Esophagus (tissue), 2 donors: ENCODE data around the gene KRTAP5-3. TPM values are rescaled to one million over a fixed set of nuclear protein-coding genes. Genes with fewer than 3 reads are reported as not detected.
"Not testable (repeated sequence)": the region's sequence is repeated elsewhere in the genome, so short reads cannot be mapped to it uniquely, and the experiment has no call there.

ENCODE experiments used
- H3K27ac ChIP-seq, 2 donors: one replicate each; pipeline ENCODE4 v1.5.1; 2013; ENCODE audit warnings: low read depth in 2 of 2, mild to moderate bottlenecking in 2 of 2, inconsistent platforms in 1 of 2, low read length in 1 of 2, moderate library complexity in 1 of 2
- H3K27me3 ChIP-seq, 2 donors: one replicate each; pipeline ENCODE4 v1.6.1; 2013; ENCODE audit warnings: low read length in 2 of 2, control low read depth in 1 of 2, mild to moderate bottlenecking in 1 of 2; ENCODE audit not compliant: insufficient read depth in 2 of 2, control insufficient read depth in 1 of 2
- H3K36me3 ChIP-seq, 2 donors: one replicate each; pipeline ENCODE4 v1.6.1; 2013; ENCODE audit warnings: low read length in 1 of 2; ENCODE audit not compliant: control insufficient read depth in 2 of 2, insufficient read depth in 2 of 2
- H3K4me1 ChIP-seq, 2 donors: one replicate each; pipeline ENCODE4 v1.6.1; 2013; ENCODE audit warnings: low read length in 1 of 2; ENCODE audit not compliant: control insufficient read depth in 2 of 2, insufficient read depth in 2 of 2
- H3K4me3 ChIP-seq, 2 donors: one replicate each; pipeline ENCODE4 v1.5.1; 2013; ENCODE audit warnings: low read length in 2 of 2, mild to moderate bottlenecking in 2 of 2, low read depth in 1 of 2, moderate library complexity in 1 of 2
- H3K9me3 ChIP-seq, 2 donors: one replicate each; pipeline ENCODE4 v1.6.1; 2013; ENCODE audit warnings: mild to moderate bottlenecking in 2 of 2, low read depth in 1 of 2, low read length in 1 of 2, moderate library complexity in 1 of 2; ENCODE audit not compliant: control insufficient read depth in 2 of 2, insufficient read depth in 1 of 2
- WGBS, 2 donors: extraction: QIAGEN DNeasy Blood & Tissue Kit; methylation state at CpG; one replicate each; pipeline ENCODE4 v1.1.7; 2013; 5-methylcytosine and 5-hydroxymethylcytosine counted together
- polyA plus RNA-seq, 2 donors: library from polyadenylated mRNA; stranded (reverse); fragments of 200-250 nt; gene quantifications; one replicate each; pipeline ENCODE4 v1.2.3, GENCODE V29; 2013
- donor health status: healthy with polysubstance abuse.
- donor health status: Bipolar disorder and iron deficiency.

Gene KRTAP5-3
- polyA plus RNA-seq, 2 donors: not detected

DNA sequence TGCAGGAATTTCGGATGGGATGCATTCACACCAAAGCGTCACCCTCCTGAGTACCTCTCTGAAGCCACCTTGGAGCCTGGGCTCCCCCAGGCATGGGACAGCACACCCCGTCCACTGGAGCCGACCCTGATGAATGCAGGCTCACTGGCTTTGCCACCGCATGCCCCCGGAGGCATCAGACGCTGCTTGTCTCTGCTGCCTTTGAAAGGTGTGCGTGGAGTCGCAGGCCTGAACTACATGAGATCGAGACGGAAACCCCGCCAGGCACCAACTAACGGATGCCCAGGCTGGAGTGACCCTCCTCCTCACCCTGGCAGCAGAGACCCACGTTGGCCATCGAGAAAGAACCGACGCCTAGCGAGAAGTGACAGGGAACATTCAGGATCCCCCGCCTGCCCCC lies 43.8 kb upstream of the KRTAP5-3 start:
- H3K36me3 ChIP-seq: no peaks in the 10 kb centered on the region
- no peaks in the 10 kb centered on the region for H3K27me3 ChIP-seq
- no peak overlapping the region for H3K27ac ChIP-seq
- no peak overlapping the region for H3K4me3 ChIP-seq
- no peaks in the 10 kb centered on the region for H3K9me3 ChIP-seq
- 79 to 81% methylated on average over 19 of the region's 19 CpGs for WGBS, 2 donors
- H3K4me1 ChIP-seq: peaks cover 0 to 8% of the 10 kb centered on the region in 2 donors

DNA sequence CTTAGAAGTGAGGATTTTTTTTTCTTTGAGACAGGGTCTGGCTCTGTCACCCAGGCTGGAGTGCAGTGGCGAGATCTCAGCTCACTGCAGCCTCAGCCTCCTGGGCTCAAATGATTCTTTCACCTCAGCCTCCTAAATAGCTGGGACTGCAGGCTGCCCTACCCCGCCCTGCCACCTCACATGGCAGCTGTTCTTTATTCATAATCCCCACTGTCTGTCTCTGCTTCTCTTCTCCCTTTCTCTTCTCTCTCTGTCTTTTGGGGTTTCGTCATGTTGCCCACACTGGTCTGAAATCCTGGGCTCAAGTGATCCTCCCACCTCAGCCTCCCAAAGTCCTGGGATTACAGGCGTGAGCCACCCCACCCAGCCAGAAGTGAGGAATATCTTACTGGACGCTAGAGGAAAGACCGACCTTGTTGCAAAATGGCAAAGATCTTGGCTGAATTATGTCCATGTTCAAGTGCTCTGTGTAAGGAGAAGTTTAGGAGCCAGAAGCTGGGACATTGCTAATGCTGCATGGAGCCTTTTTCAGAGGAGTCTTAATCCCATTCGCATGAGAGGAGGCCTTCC lies 43.2 kb upstream of the KRTAP5-3 start:
- Histone ChIP-seq H3K27ac (no peak overlapping the region), H3K27me3 (no peaks in the 10 kb centered on the region), H3K36me3 (no peaks in the 10 kb centered on the region), H3K4me1 (peaks cover 0 to 8% of the 10 kb centered on the region in 2 donors), H3K4me3 (no peak overlapping the region), H3K9me3 (no peaks in the 10 kb centered on the region)
- WGBS, 2 donors: 85 to 89% methylated on average over 7 of the region's 7 CpGs

DNA sequence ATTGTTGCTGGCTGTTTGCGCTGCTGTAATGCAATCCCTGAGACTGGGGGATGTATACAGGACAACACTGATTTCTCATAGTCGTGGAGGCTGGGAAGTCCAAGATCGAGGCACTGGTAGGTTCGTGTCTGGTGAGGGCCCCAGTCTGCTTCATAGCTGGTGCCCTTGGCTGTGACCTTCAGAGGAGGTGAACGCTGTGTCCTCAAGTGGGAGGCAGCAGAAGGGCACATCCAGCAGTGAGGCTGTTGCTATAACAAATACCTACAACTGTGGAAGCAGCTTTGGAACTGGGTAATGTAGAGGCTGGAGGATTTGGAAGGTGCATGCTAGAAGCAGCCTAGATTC lies 42.6 kb upstream of the KRTAP5-3 start:
- Histone ChIP-seq H3K27me3 (no peaks in the 10 kb centered on the region), H3K27ac (no peak overlapping the region), H3K36me3 (no peaks in the 10 kb centered on the region), H3K9me3 (no peaks in the 10 kb centered on the region), H3K4me1 (peaks cover 0 to 8% of the 10 kb centered on the region in 2 donors), H3K4me3 (no peak overlapping the region)
- WGBS, 2 donors: 74 to 75% methylated on average over 5 of the region's 5 CpGs

DNA sequence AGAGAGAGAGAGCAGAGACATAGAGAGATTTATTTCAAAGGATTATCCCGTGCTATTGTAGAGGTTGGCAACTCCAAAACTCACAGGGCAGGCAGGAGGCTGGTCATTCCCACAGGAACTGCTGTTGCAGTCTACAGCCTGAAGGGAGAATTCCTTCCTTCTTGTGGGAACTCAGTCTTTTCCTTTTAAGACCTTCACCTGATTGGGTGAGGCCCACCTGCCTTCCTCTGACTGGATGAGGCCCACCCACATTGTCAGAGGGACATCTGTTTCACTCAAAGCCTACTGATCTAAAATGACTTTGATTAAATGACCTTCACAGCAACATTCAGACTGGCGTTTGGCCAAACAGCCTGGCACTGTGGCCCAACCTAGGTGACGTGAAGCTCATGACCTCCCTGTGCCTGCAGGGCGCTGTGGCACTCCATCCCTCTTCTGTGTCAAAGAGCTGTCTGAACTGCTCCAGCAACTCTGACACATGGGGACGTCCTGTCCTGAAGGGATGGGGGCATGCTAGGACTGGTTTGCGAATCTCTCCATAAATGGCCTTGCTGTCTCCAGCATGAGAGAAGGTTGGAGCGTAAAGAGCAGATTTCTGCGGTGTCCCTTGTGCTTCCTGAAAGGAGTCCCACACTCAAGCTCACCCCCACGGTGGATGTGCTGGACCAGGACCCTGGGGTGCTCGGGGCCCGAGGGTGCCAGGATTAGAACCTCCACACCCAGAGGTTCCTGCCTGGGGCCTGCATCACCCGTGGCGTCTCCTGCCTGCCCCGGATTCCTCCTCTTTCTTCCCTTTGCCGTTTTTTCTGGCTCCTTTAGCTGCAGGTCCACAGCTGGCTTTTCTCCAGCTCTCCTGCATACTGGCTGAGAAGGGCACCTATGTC lies 42.0 kb upstream of the KRTAP5-3 start:
- Histone ChIP-seq H3K27me3 (no peaks in the 10 kb centered on the region), H3K9me3 (no peaks in the 10 kb centered on the region), H3K36me3 (no peaks in the 10 kb centered on the region), H3K4me3 (no peak overlapping the region), H3K27ac (no peak overlapping the region), H3K4me1 (peaks cover 0 to 6% of the 10 kb centered on the region in 2 donors)
- 52 to 66% methylated on average over 15 of the region's 15 CpGs for WGBS, 2 donors

DNA sequence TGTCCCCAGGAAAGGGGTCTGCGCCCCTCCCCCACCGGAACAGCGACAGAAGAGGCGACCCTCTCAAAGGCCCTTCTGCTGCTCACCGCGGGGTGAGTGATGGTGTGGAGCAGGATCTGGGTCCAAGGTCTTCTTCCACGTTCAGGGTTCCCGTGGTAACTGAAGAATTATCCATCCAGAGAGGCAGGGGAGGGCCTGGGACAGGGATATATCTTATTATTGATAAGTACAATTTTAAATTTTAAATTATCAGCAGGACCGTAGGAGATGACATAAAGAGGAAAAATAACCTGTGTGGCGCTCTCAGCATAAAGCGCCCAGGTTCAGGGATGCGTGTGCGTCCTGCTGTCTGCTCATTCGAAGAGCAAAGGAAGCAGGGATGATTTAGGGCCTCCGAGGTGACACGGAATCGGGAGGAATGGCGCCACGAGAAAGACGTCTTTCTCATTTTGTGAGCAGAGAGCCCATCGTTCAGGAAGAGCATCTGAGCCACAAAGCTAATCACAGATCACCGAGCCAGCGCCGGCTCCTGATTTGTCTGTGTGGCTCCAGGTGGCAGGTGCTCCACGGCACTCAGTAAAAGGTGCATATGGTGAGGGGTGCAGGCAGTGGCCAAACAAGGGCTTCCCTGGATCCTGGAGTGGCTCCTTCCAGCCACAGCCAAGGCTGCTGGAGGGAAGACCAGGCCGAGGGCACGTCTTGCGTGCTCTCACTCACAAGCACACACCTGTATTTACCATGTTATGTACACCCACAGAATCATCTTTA lies 40.6 kb upstream of the KRTAP5-3 start:
- Histone ChIP-seq H3K27me3 (no peaks in the 10 kb centered on the region), H3K4me1 (peaks cover 0 to 6% of the 10 kb centered on the region in 2 donors), H3K27ac (no peak overlapping the region), H3K36me3 (no peaks in the 10 kb centered on the region), H3K4me3 (no peak overlapping the region), H3K9me3 (no peaks in the 10 kb centered on the region)
- 86 to 90% methylated on average over 28 of the region's 28 CpGs for WGBS, 2 donors

DNA sequence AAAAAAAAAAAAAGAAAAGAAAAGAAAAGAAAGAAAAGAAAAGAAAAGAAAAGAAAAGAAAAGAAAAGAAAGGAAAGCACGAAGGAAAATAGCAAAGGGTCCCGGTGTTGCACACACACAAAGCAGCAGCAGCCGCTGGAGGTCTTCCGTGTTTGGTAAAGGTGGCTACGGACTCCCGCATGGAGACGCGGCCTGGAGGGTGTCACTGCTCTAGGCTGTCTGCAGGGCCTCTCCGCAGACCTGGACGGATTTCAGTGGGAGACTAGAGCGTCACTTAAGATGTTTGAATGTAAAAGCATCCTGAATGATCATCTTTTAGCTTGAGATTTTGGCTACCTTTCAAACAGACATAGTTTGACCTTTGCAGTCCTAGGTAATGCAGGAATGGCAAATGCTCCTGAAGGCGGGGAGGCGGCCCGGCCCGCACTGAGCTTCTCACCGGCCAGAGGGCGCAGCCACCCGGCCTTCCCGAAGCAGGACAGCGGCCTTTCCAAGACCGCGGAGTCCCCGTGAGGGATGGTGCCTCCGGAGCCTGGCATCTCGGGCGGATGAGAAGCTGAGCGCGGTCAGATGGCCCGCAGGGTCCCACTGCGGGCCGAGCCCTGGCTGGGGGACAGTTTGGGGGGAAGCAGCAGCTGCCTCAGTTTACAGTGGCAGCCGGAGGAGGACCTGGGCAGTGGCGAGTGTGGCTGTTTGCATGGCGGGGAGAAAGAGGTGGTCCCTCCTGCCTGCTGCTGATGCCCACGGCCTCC lies 39.8 kb upstream of the KRTAP5-3 start:
- Histone ChIP-seq H3K27me3 (no peaks in the 10 kb centered on the region), H3K4me3 (no peak overlapping the region), H3K9me3 (no peaks in the 10 kb centered on the region), H3K36me3 (no peaks in the 10 kb centered on the region), H3K4me1 (peaks cover 0 to 6% of the 10 kb centered on the region in 2 donors), H3K27ac (no peak overlapping the region)
- WGBS, 2 donors: 89 to 91% methylated on average over 35 of the region's 35 CpGs

DNA sequence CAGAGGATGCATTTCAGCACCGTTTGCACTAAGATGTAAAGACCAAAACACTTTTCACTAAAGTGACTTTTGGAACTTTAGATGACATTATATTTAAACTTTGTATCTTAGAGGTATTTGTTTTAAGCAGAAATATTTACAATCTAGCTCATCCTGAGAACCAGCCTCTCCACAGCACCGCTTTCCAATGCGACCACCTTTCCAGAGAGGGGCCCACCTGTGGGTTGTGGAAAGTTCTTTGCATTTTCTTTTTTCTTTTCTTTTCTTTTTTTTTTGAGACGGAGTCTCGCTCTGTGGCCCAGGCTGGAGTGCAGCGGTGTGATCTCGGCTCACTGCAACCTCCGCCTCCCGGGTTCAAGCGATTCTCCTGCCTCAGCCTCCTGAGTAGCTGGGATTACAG lies 38.3 kb upstream of the KRTAP5-3 start:
- not testable (repeated sequence) for H3K36me3 ChIP-seq, H3K4me3 ChIP-seq, H3K27me3 ChIP-seq, H3K9me3 ChIP-seq, H3K4me1 ChIP-seq, H3K27ac ChIP-seq
- WGBS, 2 donors: 88 to 90% methylated on average over 10 of the region's 10 CpGs

DNA sequence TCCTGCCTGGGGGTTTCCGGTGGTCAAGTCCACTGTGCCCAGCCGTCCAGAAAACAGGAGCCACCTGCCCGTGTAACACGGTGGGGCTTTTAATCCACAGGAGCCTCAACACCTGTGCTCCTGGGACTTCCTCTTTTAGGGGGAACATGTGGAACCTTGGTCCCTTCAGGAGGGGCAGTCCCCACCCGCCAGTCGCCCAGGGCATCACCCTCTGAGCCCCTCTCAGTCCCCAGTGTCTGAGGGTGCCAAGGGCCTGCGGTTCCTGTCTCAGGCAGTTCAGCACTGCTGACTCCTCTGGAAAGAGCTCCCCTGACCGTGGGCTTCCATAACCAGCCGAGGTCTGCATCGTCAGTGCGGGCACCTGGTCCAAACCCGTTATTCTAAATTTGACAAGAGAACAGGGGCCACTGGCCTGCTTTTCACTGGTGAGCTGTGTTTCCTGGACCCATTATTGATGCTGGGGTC lies 37.1 kb upstream of the KRTAP5-3 start:
- no peak overlapping the region for H3K27ac ChIP-seq
- no peaks in the 10 kb centered on the region for H3K36me3 ChIP-seq
- H3K4me3 ChIP-seq: no peak overlapping the region
- H3K4me1 ChIP-seq: no peaks in the 10 kb centered on the region
- peaks cover 0 to 2% of the 10 kb centered on the region in 2 donors for H3K27me3 ChIP-seq
- no peaks in the 10 kb centered on the region for H3K9me3 ChIP-seq
- 77 to 79% methylated on average over 12 of the region's 12 CpGs for WGBS, 2 donors
